H7 (cell line): ENCODE data around the gene CSPG5. TPM values are rescaled to one million over a fixed set of nuclear protein-coding genes. Genes with fewer than 3 reads are reported as not detected.

ENCODE experiments used
- DNase-seq: peaks from one replicate; pipeline ENCODE4 v3.0.0; 2012
- H3K27me3 ChIP-seq: 2 replicates; pipeline ENCODE4 v1.6.0; 2011; ENCODE audit warnings: mild to moderate bottlenecking, low read length; ENCODE audit not compliant: control insufficient read depth, insufficient read depth
- H3K36me3 ChIP-seq: replicated peaks from 2 replicates; pipeline ENCODE4 v1.5.1; 2011; ENCODE audit warnings: low read length; ENCODE audit not compliant: control insufficient read depth, insufficient read depth
- H3K4me3 ChIP-seq: 2 replicates; pipeline ENCODE4 v1.5.1; 2011; ENCODE audit warnings: low read depth, mild to moderate bottlenecking, control low read depth, low read length, moderate library complexity; ENCODE audit not compliant: insufficient read depth
- total RNA-seq: library from RNA; depleted of rRNA; stranded (reverse); fragments of >200 nt; shearing (Covaris generic); gene quantifications from 2 replicates; pipeline ENCODE4 v1.2.3, GENCODE V29; 2014

The CSPG5 gene
- total RNA-seq, 1 experiment from 2014 or later: 1.7 TPM

GRCh38 chr3:47604145-47604544, 25.5 kb upstream of the CSPG5 start:
- Histone ChIP-seq H3K27me3 (no peaks in the 10 kb centered on the region), H3K36me3 (peaks cover 31% of the 10 kb centered on the region), H3K4me3 (no peak overlapping the region)
- no peak for DNase-seq

GRCh38 chr3:47603332-47603731, 24.7 kb upstream of the CSPG5 start:
- no peak for DNase-seq
- H3K36me3 ChIP-seq: peaks cover 28% of the 10 kb centered on the region
- no peak overlapping the region for H3K4me3 ChIP-seq
- H3K27me3 ChIP-seq: no peaks in the 10 kb centered on the region

- no peak overlapping the region for H3K4me3 ChIP-seq
- H3K27me3 ChIP-seq: no peaks in the 10 kb centered on the region
- peaks cover 26% of the 10 kb centered on the region for H3K36me3 ChIP-seq
- no peak for DNase-seq
Observed at GRCh38 chr3:47601281-47601680, 22.6 kb upstream of the CSPG5 start.

GRCh38 chr3:47594792-47595191, 16.1 kb upstream of the CSPG5 start:
- Histone ChIP-seq H3K36me3 (peaks cover 15% of the 10 kb centered on the region), H3K4me3 (no peak overlapping the region), H3K27me3 (no peaks in the 10 kb centered on the region)
- peak; percentile 56 for DNase-seq

- H3K36me3 ChIP-seq: peaks cover 25% of the 10 kb centered on the region
- DNase-seq: no peak
- H3K27me3 ChIP-seq: no peaks in the 10 kb centered on the region
- no peak overlapping the region for H3K4me3 ChIP-seq
Observed at GRCh38 chr3:47592066-47592795, 13.6 kb upstream of the CSPG5 start.

GRCh38 chr3:47590216-47590615, 11.6 kb upstream of the CSPG5 start:
- no peak for DNase-seq
- Histone ChIP-seq H3K36me3 (peaks cover 28% of the 10 kb centered on the region), H3K4me3 (no peak overlapping the region), H3K27me3 (no peaks in the 10 kb centered on the region)

GRCh38 chr3:47588587-47588986, 9.9 kb upstream of the CSPG5 start:
- no peak for DNase-seq

GRCh38 chr3:47588053-47588452, 9.4 kb upstream of the CSPG5 start:
- peaks cover 25% of the 10 kb centered on the region for H3K36me3 ChIP-seq
- no peaks in the 10 kb centered on the region; the same call in 1 of the 2 replicates for H3K27me3 ChIP-seq
- H3K4me3 ChIP-seq: no peak overlapping the region
- DNase-seq: no peak

More at GRCh38 chr3:47588587-47588986, 9.9 kb upstream of the CSPG5 start:
- no peaks in the 10 kb centered on the region for H3K27me3 ChIP-seq
- peaks cover 25% of the 10 kb centered on the region for H3K36me3 ChIP-seq
- H3K4me3 ChIP-seq: no peak overlapping the region

GRCh38 chr3:47586746-47587145, 8.1 kb upstream of the CSPG5 start:
- H3K4me3 ChIP-seq: no peak overlapping the region
- DNase-seq: no peak
- peaks cover 23% of the 10 kb centered on the region for H3K36me3 ChIP-seq
- H3K27me3 ChIP-seq: no peaks in the 10 kb centered on the region; the same call in 1 of the 2 replicates

GRCh38 chr3:47583320-47584075, 4.8 kb upstream of the CSPG5 start:
- Histone ChIP-seq H3K4me3 (no peak overlapping the region), H3K27me3 (peaks cover 20% of the 10 kb centered on the region), H3K36me3 (peaks cover 13% of the 10 kb centered on the region)
- peak; percentile 56 for DNase-seq

GRCh38 chr3:47581835-47582234, 3.2 kb upstream of the CSPG5 start:
- DNase-seq: no peak
- H3K27me3 ChIP-seq: peaks cover 34% of the 10 kb centered on the region
- H3K36me3 ChIP-seq: peaks cover 3% of the 10 kb centered on the region
- no peak overlapping the region for H3K4me3 ChIP-seq

GRCh38 chr3:47581422-47581821, 2.8 kb upstream of the CSPG5 start:
- Histone ChIP-seq H3K4me3 (no peak overlapping the region), H3K27me3 (peaks cover 37% of the 10 kb centered on the region), H3K36me3 (peaks cover 3% of the 10 kb centered on the region)
- DNase-seq: no peak

- peaks cover 39% of the 10 kb centered on the region for H3K27me3 ChIP-seq
Observed at GRCh38 chr3:47580481-47580880, 1.8 kb upstream of the CSPG5 start.

GRCh38 chr3:47579875-47580274, 1.2 kb upstream of the CSPG5 start:
- H3K27me3 ChIP-seq: peaks cover 39% of the 10 kb centered on the region
- no peak for DNase-seq
- H3K36me3 ChIP-seq: no peaks in the 10 kb centered on the region
- H3K4me3 ChIP-seq: no peak overlapping the region

More at GRCh38 chr3:47580481-47580880, 1.8 kb upstream of the CSPG5 start:
- Histone ChIP-seq H3K4me3 (no peak overlapping the region), H3K36me3 (no peaks in the 10 kb centered on the region)
- no peak for DNase-seq

GRCh38 chr3:47578119-47578632, 489 bp downstream of the CSPG5 start:
- peak; percentile 96 for DNase-seq

More at GRCh38 chr3:47578119-47578632, 489 bp downstream of the CSPG5 start:
- Histone ChIP-seq H3K36me3 (no peaks in the 10 kb centered on the region), H3K27me3 (peaks cover 40% of the 10 kb centered on the region), H3K4me3 (peak overlapping the region; percentile 55)
